Gastroesophageal sphincter (tissue), 4 donors: ENCODE data around the gene UBE2I. TPM values are rescaled to one million over a fixed set of nuclear protein-coding genes. Genes with fewer than 3 reads are reported as not detected.

Experiments used
- ATAC-seq: fragments of 150-250 bp; one replicate; pipeline ENCODE4 v1.9.1; 2016; ENCODE audit warnings: mild to moderate bottlenecking, moderate library complexity
- H3K27ac ChIP-seq, 4 donors: fragments of 200-600 bp; sonication (generic) in 3 of 4; 1 replicate in 3 of 4; 2 replicates in 1 of 4; pipeline ENCODE4 v1.5.1; 2016 to 2019
- H3K27me3 ChIP-seq: fragments of 200-600 bp; sonication (generic); one replicate; pipeline ENCODE4 v1.5.1; 2019
- H3K36me3 ChIP-seq, 2 donors: fragments of 200-600 bp; sonication (generic); one replicate each; pipeline ENCODE4 v1.5.1; 2019; ENCODE audit warnings: control low read depth in 1 of 2
- H3K4me1 ChIP-seq, 3 donors: fragments of 200-600 bp; sonication (generic); 1 replicate in 2 of 3; 2 replicates in 1 of 3; pipeline ENCODE4 v1.5.1; 2016 to 2019; ENCODE audit warnings: control low read depth in 2 of 3
- H3K4me3 ChIP-seq, 2 donors: fragments of 200-600 bp; sonication (generic); one replicate each; pipeline ENCODE4 v1.5.1; 2019; ENCODE audit warnings: mild to moderate bottlenecking in 1 of 2, moderate library complexity in 1 of 2
- H3K9me3 ChIP-seq, 3 donors: fragments of 200-600 bp; sonication (generic); one replicate each; pipeline ENCODE4 v1.5.1; 2017 to 2019; ENCODE audit warnings: control low read depth in 2 of 3
- EP300 ChIP-seq: sonication (generic); formaldehyde crosslinking; IDR thresholded peaks from one replicate; pipeline ENCODE4 v1.6.1; 2017; ENCODE audit warnings: antibody characterized with exemption, mild to moderate bottlenecking
- POLR2A ChIP-seq, 2 donors: fragments of 450-650 bp; IDR thresholded peaks; one replicate each; pipeline ENCODE4 v1.6.1; 2017; ENCODE audit warnings: antibody characterized with exemption in 2 of 2, mild to moderate bottlenecking in 2 of 2, moderate library complexity in 1 of 2
- POLR2AphosphoS5 ChIP-seq: sonication (generic); formaldehyde crosslinking; IDR thresholded peaks from one replicate; pipeline ENCODE4 v1.6.1; 2017; ENCODE audit warnings: antibody characterized with exemption
- WGBS, 2 donors: methylation state at CpG; one replicate each; pipeline ENCODE4 v1.1.5; 2018; ENCODE audit warnings: low coverage in 1 of 2; 5-methylcytosine and 5-hydroxymethylcytosine counted together
- total RNA-seq, 4 donors: library from RNA; depleted of rRNA; stranded (reverse); fragments of >200 nt; gene quantifications; one replicate each; pipeline ENCODE4 v1.1.0, GENCODE V29; 2016
- TF ChIP-seq, protein P1 (sequence below), 4 experiments: fragments of 200-600 bp in 2 of 4; fragments of 450-650 bp in 2 of 4; sonication (generic) in 1 of 4; IDR thresholded peaks; one replicate each; pipeline ENCODE4 v1.5.1; 2017 to 2019; ENCODE audit warnings: antibody characterized with exemption in 4 of 4, mild to moderate bottlenecking in 2 of 4, moderate library complexity in 2 of 4

UBE2I gene
- total RNA-seq, 4 donors from 2014 or later, result 53.3 to 95.9 (median 76.9) TPM

DNA sequence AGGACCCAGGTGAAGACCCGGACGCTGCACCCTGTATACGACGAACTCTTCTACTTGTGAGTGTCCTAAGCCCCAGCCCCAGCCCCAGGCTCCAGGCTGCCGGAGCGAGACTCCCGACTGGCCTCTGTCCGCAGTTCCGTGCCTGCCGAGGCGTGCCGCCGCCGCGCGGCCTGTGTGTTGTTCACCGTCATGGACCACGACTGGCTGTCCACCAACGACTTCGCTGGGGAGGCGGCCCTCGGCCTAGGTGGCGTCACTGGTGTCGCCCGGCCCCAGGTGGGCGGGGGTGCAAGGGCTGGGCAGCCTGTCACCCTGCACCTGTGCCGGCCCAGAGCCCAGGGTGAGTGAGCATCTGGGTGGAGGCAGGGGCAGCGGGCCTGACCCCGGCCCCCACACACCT, 38.5 kb downstream of the UBE2I start:
- H3K4me3 ChIP-seq, result no peak overlapping the region
- H3K27me3 ChIP-seq, result peaks cover 5% of the 10 kb centered on the region
- peaks cover 0 to 39% (median 12%) of the 10 kb centered on the region in 3 donors for H3K4me1 ChIP-seq
- H3K9me3 ChIP-seq, result no peaks in the 10 kb centered on the region
- H3K36me3 ChIP-seq, result peaks cover 0 to 34% of the 10 kb centered on the region in 2 donors
- H3K27ac ChIP-seq, result no peak overlapping the region
- TF ChIP-seq EP300, result no peak
- no peak for TF ChIP-seq POLR2A (IDR thresholded peaks at IDR 0.05)
- TF ChIP-seq POLR2AphosphoS5, result no peak
- TF ChIP-seq, protein P1, sequence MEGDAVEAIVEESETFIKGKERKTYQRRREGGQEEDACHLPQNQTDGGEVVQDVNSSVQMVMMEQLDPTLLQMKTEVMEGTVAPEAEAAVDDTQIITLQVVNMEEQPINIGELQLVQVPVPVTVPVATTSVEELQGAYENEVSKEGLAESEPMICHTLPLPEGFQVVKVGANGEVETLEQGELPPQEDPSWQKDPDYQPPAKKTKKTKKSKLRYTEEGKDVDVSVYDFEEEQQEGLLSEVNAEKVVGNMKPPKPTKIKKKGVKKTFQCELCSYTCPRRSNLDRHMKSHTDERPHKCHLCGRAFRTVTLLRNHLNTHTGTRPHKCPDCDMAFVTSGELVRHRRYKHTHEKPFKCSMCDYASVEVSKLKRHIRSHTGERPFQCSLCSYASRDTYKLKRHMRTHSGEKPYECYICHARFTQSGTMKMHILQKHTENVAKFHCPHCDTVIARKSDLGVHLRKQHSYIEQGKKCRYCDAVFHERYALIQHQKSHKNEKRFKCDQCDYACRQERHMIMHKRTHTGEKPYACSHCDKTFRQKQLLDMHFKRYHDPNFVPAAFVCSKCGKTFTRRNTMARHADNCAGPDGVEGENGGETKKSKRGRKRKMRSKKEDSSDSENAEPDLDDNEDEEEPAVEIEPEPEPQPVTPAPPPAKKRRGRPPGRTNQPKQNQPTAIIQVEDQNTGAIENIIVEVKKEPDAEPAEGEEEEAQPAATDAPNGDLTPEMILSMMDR (IDR thresholded peaks at IDR 0.05), result no peak
- no peak for ATAC-seq
- WGBS, 2 donors, result no CpG with 5 or more reads among the region's 29 CpGs

DNA sequence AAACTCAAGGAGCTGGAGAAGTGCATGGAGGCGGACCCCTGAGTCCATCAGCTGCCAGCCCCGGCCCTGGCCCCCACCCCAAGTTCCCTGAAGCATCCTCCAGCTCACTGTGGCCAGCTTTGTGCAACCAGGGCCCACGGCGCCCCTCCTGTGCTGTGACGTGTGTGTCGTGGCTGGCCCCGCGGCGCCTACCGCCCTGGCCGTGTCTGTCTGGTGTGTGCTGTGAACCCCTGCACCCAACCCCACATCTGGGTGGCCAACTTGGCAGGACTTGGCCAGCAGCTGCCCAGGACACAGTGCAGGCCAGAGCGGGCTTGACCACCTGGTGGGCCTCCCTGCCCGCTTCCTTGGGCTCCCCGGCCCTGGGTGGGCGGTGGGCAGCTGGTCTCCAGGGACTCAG, 39.0 kb downstream of the UBE2I start:
- no peak overlapping the region for H3K4me3 ChIP-seq
- no CpG with 5 or more reads among the region's 15 CpGs for WGBS, 2 donors
- H3K4me1 ChIP-seq, result peaks cover 0 to 39% (median 17%) of the 10 kb centered on the region in 3 donors
- H3K27me3 ChIP-seq, result peaks cover under 1% of the 10 kb centered on the region
- H3K27ac ChIP-seq, result no peak overlapping the region
- no peaks in the 10 kb centered on the region for H3K9me3 ChIP-seq
- TF ChIP-seq POLR2A (IDR thresholded peaks at IDR 0.05), result no peak
- TF ChIP-seq POLR2AphosphoS5, result no peak
- no peak for TF ChIP-seq EP300
- TF ChIP-seq, protein P1 (IDR thresholded peaks at IDR 0.05), result no peak
- peaks cover 0 to 34% of the 10 kb centered on the region in 2 donors for H3K36me3 ChIP-seq
- ATAC-seq, result no peak

DNA sequence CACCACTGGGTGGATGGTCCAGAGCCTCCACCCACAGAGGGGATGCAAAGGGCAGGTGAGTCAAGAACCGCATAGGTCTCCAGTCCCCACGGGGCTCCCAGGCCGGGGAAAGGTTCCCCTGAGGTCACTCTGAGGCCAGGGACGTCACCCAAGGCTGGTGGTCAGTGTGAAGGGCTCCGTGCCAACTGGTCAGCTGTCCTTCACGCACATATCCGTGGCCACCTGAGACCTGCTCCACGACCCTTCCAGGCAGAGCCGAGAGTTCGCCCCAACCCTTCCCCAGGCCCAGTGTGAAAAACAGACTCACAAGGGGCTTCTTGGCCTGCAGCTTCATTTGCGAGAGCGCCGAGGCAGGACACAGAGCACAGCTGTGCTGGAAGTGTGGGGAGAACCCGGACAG, 39.5 kb downstream of the UBE2I start:
- H3K4me3 ChIP-seq, result no peak overlapping the region
- no peak overlapping the region for H3K27ac ChIP-seq
- no peaks in the 10 kb centered on the region for H3K9me3 ChIP-seq
- no peaks in the 10 kb centered on the region for H3K27me3 ChIP-seq
- peaks cover 0 to 34% of the 10 kb centered on the region in 2 donors for H3K36me3 ChIP-seq
- WGBS, 2 donors, result 47% methylated on average over 2 of the region's 14 CpGs; no CpG with 5 or more reads in 1 of the 2 donors
- TF ChIP-seq POLR2AphosphoS5 (no peak), POLR2A (IDR thresholded peaks at IDR 0.05) (no peak), EP300 (no peak)
- TF ChIP-seq, protein P1 (IDR thresholded peaks at IDR 0.05), result no peak
- ATAC-seq, result no peak
- H3K4me1 ChIP-seq, result peaks cover 0 to 39% (median 22%) of the 10 kb centered on the region in 3 donors

DNA sequence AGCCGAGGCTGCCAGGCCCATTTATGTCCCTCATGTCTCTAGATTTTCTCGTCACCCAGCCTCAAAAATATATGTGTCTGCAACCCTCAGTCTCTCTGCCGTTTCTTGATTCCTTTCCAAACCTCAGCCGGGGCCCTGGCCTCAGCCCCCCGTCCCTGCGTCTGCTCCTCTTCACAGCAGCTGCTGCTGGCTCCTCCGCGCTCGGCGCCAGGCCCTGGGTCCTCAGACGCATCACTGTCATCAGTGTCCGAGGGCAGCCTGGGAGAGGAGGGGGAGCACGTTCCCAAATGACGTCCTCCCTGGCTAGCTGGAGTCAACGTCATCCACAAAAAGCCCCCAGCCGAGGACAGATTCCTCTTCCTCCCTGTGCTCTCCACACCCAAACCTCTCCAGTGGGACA, 39.9 kb downstream of the UBE2I start:
- no peak overlapping the region for H3K27ac ChIP-seq
- H3K27me3 ChIP-seq, result no peaks in the 10 kb centered on the region
- H3K4me1 ChIP-seq, result peaks cover 0 to 41% (median 23%) of the 10 kb centered on the region in 3 donors
- 77 to 79% methylated on average over 4 to 5 of the region's 16 CpGs for WGBS, 2 donors
- no peaks in the 10 kb centered on the region for H3K9me3 ChIP-seq
- H3K36me3 ChIP-seq, result peaks cover 0 to 34% of the 10 kb centered on the region in 2 donors
- TF ChIP-seq POLR2A (IDR thresholded peaks at IDR 0.05) (no peak), EP300 (no peak), POLR2AphosphoS5 (no peak)
- TF ChIP-seq, protein P1 (IDR thresholded peaks at IDR 0.05), result no peak
- H3K4me3 ChIP-seq, result no peak overlapping the region
- no peak for ATAC-seq

DNA sequence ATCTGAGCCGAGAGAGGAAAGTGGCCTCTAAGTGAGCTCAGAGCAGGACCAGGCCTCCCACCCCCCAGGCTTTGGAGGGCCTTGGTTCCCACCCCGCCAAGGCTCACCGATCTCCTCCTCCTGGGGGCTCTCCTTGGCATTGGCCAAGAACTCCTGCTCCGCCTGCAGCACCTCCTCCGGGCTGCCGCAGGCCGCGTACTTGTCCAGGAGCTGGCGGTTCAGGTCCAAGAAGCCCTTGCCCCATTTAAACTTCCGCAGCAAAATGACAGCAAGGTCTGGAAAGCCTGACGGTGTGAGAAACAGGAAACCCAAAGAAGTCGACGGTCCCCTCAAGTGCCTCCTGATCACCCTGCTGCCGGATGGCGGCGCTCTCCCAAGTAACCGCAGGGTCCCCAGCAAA, 40.5 kb downstream of the UBE2I start:
- TF ChIP-seq EP300, result no peak
- no peak for TF ChIP-seq POLR2AphosphoS5
- Histone ChIP-seq H3K36me3 (peaks cover 0 to 34% of the 10 kb centered on the region in 2 donors), H3K4me1 (peaks cover 0 to 47% (median 23%) of the 10 kb centered on the region in 3 donors), H3K27me3 (no peaks in the 10 kb centered on the region), H3K4me3 (no peak overlapping the region), H3K9me3 (no peaks in the 10 kb centered on the region), H3K27ac (no peak overlapping the region)
- 90 to 100% methylated on average over 1 to 2 of the region's 17 CpGs for WGBS, 2 donors
- no peak for ATAC-seq
